ENCODE measurements around the gene JARID2. TPM values are rescaled to one million over a fixed set of nuclear protein-coding genes. Genes with fewer than 3 reads are reported as not detected.

Gene JARID2
- total RNA-seq, 2 experiments from 2014 or later = 19.0 to 19.5 TPM

DNA sequence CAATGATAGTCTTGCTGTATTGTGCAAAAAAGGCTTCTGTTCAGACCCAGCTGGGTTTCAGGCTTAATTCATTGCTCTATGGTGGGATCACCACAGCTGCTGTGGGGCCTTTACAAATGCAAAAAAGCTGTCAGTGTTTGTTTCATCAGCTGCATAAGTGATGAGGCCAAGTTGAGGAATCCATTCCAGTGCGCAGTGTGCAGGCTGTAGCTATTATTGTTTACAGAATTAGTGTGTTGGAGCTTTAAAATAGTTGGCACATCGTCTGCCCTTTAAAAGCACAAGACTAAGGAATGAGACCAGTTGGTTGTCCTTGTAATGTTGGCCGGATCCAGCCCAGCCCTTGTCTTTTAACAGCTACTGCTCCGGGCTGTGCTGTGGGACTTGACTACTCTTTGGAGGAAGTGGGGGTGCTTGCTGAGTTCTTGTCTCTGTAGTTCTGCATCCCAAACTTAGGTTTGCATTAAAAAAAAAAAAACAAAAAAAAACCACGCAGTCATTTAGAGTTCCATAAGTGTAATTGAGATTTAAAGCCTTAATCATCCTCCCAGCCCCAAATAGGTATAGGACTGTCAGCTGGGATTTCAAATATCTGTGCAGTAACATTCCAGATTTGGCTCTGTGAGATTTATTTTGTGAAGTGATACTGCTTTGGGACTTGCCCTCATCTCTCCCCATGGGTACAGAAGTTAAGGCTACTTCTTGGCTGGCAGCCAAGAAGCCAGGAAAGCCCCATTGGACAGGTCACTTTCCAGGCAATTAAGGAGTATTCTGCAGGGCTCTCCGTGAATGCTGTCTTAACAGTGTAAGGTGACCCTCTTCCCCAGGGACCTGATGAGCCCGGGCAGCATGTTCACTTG is 19.3 kb downstream of the JARID2 start:
- Histone ChIP-seq H3K4me1 (ENCODE audit: insufficient read depth, low read length, poor library complexity, severe bottlenecking) (peaks cover 76% of the 10 kb centered on the region), H4K20me1 (ENCODE audit: insufficient read depth, low read length) (peaks cover 12% of the 10 kb centered on the region; the same call in 1 of the 2 replicates), H2AFZ (ENCODE audit: low read length) (no peak overlapping the region), H3K27ac (ENCODE audit: low read depth, low read length, poor library complexity, severe bottlenecking) (no peak overlapping the region), H3K79me2 (ENCODE audit: insufficient read depth, low read depth, low read length) (peaks cover 88% of the 10 kb centered on the region), H3K4me3 (ENCODE audit: low read depth, low read length, poor library complexity, severe bottlenecking) (peak overlapping the region; percentile 30), H3K9me2 (ENCODE audit: insufficient read depth, low read length) (no peaks in the 10 kb centered on the region), H3K36me3 (ENCODE audit: insufficient read depth, low read length) (no peaks in the 10 kb centered on the region), H3K9me3 (ENCODE audit: low read length) (no peaks in the 10 kb centered on the region), H3K4me2 (ENCODE audit: low read length) (peak overlapping the region; percentile 65)
- ChIA-PET POLR2A (interaction anchor here (0.6 to 6.0 kb wide), 12 partner anchors 10 to 1188 kb away, joined by 3 to 49 read pairs (median 3); no protein-coding TSS in a partner anchor), CTCF (ENCODE audit: unreplicated experiment) (interaction anchor here (1.4 kb wide), 1 partner anchor 11 kb away, joined by 4 read pairs; no protein-coding TSS in a partner anchor)
- peak; percentile 51 for DNase-seq (ENCODE audit: low spot score)
- BruUV-seq (replicated peaks) = no TSS peak
- intact Hi-C loops (cut with micrococcal nuclease; ENCODE audit: unreplicated experiment) = loop anchor here (5.0 kb wide), 1 partner anchor 62 kb away; no protein-coding TSS in a partner anchor
- no peak for TF ChIP-seq EZH2phosphoT487 (IDR thresholded peaks at IDR 0.05; ENCODE audit: borderline replicate concordance, low read depth, low read length)
- TF ChIP-seq, protein P1, sequence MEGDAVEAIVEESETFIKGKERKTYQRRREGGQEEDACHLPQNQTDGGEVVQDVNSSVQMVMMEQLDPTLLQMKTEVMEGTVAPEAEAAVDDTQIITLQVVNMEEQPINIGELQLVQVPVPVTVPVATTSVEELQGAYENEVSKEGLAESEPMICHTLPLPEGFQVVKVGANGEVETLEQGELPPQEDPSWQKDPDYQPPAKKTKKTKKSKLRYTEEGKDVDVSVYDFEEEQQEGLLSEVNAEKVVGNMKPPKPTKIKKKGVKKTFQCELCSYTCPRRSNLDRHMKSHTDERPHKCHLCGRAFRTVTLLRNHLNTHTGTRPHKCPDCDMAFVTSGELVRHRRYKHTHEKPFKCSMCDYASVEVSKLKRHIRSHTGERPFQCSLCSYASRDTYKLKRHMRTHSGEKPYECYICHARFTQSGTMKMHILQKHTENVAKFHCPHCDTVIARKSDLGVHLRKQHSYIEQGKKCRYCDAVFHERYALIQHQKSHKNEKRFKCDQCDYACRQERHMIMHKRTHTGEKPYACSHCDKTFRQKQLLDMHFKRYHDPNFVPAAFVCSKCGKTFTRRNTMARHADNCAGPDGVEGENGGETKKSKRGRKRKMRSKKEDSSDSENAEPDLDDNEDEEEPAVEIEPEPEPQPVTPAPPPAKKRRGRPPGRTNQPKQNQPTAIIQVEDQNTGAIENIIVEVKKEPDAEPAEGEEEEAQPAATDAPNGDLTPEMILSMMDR (conservative IDR thresholded peaks at IDR 0.05; ENCODE audit: low read length) = no peak

DNA sequence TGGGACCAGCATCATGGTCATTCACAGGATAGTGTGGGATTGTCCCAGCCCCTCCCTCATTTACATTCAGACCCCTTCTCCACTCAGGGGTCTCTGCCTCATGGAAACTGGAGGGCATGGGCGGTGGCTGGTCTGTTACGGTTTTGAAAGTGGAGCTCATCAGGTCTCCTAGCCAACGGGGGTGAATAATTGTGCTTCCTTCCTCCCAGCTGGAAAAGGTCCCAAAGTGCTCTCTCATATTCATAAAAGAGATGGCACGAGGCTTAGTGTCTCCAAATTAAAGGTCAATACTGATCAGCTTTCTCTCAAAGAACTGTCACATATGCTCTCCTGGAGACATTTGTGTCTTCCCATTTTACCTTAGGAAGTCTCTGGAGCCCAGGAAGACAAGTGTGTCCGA is 19.9 kb downstream of the JARID2 start:
- DNase-seq (ENCODE audit: low spot score) = no peak
- H3K4me2 ChIP-seq (ENCODE audit: low read length) = peak overlapping the region; percentile 65
- ChIA-PET CTCF (ENCODE audit: unreplicated experiment) (interaction anchor here (1.1 to 1.4 kb wide), 2 partner anchors 9 to 12 kb away, joined by 4 read pairs; no protein-coding TSS in a partner anchor), POLR2A (interaction anchor here (0.9 to 6.0 kb wide), 9 partner anchors 11 to 360 kb away, joined by 3 to 49 read pairs (median 4); no protein-coding TSS in a partner anchor)
- no peaks in the 10 kb centered on the region for H3K36me3 ChIP-seq (ENCODE audit: insufficient read depth, low read length)
- peaks cover 12% of the 10 kb centered on the region; the same call in 1 of the 2 replicates for H4K20me1 ChIP-seq (ENCODE audit: insufficient read depth, low read length)
- H3K79me2 ChIP-seq (ENCODE audit: insufficient read depth, low read depth, low read length) = peaks cover 81% of the 10 kb centered on the region
- BruUV-seq (replicated peaks) = no TSS peak
- H3K9me3 ChIP-seq (ENCODE audit: low read length) = no peaks in the 10 kb centered on the region
- TF ChIP-seq EZH2phosphoT487 (IDR thresholded peaks at IDR 0.05; ENCODE audit: borderline replicate concordance, low read depth, low read length) = no peak
- TF ChIP-seq, protein P1 (conservative IDR thresholded peaks at IDR 0.05; ENCODE audit: low read length) = no peak
- peak overlapping the region; percentile 64 for H3K27ac ChIP-seq (ENCODE audit: low read depth, low read length, poor library complexity, severe bottlenecking)
- peak overlapping the region; percentile 30 for H3K4me3 ChIP-seq (ENCODE audit: low read depth, low read length, poor library complexity, severe bottlenecking)
- no peaks in the 10 kb centered on the region for H3K9me2 ChIP-seq (ENCODE audit: insufficient read depth, low read length)
- intact Hi-C loops (cut with micrococcal nuclease; ENCODE audit: unreplicated experiment) = loop anchor here (1.0 to 5.0 kb wide), 2 partner anchors 10 to 62 kb away; no protein-coding TSS in a partner anchor
- peaks cover 80% of the 10 kb centered on the region for H3K4me1 ChIP-seq (ENCODE audit: insufficient read depth, low read length, poor library complexity, severe bottlenecking)
- H2AFZ ChIP-seq (ENCODE audit: low read length) = no peak overlapping the region
